Activated naive CD8-positive, alpha-beta T cell treated with anti-CD3 and anti-CD28 coated beads, Interleukin-2, amount 50 U/mL, for 24 hours (primary cell): ENCODE data around the gene LTBP3.

Source experiments
- ATAC-seq: fragments of 150-1000 bp; cut with Tn5 transposase; one replicate; pipeline ENCODE4 v1.10.0; 2021
- DNase-seq: peaks from one replicate; pipeline ENCODE4 v3.0.0; 2021
- H3K27ac Mint-ChIP-seq: one replicate; pipeline ENCODE4 v1.8.0; 2021; ENCODE audit warnings: mild to moderate bottlenecking, mixed read lengths
- H3K27me3 Mint-ChIP-seq: one replicate; pipeline ENCODE4 v1.8.0; 2021; ENCODE audit warnings: mixed read lengths
- H3K36me3 Mint-ChIP-seq: one replicate; pipeline ENCODE4 v1.8.0; 2021; ENCODE audit warnings: low read depth, mixed read lengths
- H3K4me1 Mint-ChIP-seq: one replicate; pipeline ENCODE4 v1.8.0; 2021; ENCODE audit warnings: mixed read lengths
- H3K4me3 Mint-ChIP-seq: one replicate; pipeline ENCODE4 v1.8.0; 2021; ENCODE audit warnings: mild to moderate bottlenecking, moderate library complexity, mixed read lengths
- H3K9me3 Mint-ChIP-seq: one replicate; pipeline ENCODE4 v1.8.0; 2021; ENCODE audit warnings: mixed read lengths

Gene LTBP3

DNA sequence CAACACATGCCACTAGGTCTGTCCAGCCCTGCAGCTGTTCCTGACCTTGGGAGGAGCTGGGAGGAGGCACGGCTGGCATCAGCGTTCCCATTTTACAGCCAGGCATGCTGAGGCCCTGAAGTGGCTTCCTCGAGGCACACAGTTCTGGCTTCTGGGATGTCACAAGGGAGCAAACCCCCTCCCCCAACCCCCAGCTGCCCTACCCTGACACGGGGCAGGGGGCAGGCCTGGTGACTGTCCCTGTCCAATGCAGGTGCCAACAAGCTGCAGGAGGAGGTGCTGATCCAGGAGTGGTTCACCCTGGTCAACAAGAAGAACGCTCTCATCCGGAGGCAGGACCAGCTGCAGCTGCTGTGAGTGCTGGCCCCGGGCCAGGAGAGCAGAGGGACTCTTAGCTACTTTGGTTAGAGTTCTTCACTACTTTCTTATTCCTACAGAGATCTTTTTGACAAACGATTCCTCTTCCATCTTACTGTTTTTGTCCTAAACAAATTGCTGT lies 32.1 kb upstream of the LTBP3 start:
- peak overlapping the region; percentile 28 for H3K27ac Mint-ChIP-seq

DNA sequence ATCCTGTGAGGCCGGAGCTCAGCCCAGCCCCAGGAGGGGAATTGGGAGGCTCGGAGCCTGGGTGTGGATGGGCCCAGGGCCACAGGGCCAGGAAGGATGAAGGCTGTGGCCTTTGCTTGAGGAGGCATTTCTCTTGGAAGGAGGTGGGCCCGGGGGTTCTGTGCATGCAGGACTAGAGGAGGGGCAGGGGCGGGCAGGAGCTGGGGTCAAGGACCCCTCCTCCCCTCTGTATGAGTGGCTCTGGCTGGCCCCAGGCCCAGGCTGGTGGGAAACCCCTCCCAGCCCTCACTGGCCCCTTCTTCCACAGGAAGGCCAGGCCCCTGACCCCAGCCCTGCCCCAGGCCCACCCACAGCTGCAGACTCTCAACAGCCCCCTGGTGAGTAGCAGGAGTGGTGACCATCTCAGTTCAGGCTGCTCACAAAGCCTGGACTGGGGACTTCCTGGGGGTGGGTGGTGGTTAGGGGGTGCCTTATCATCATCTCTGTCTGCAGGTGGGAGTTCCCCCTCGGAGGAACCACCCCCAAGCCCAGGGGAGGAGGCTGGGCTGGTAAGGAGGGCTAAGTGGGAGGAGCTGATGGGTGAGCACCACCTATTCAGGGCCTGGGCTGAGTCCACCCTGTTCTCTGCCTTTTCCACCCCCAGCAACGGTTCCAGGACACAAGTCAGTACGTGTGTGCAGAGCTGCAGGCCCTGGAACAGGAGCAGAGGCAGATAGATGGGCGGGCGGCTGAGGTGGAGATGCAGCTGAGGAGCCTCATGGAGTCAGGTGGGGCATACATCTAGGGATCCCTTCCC lies 31.5 kb upstream of the LTBP3 start:
- Mint-ChIP-seq H3K4me3 (no peak overlapping the region), H3K36me3 (peaks cover 14% of the 10 kb centered on the region), H3K4me1 (peaks cover 40% of the 10 kb centered on the region), H3K9me3 (no peaks in the 10 kb centered on the region), H3K27me3 (no peaks in the 10 kb centered on the region), H3K27ac (peak overlapping the region; percentile 95)
- ATAC-seq (peak; percentile 55), DNase-seq (peak; percentile 72)

More for the DNA sequence above, 32.1 kb upstream of the LTBP3 start:
- no peaks in the 10 kb centered on the region for H3K9me3 Mint-ChIP-seq
- ATAC-seq (no peak), DNase-seq (no peak)
- no peaks in the 10 kb centered on the region for H3K27me3 Mint-ChIP-seq
- no peak overlapping the region for H3K4me3 Mint-ChIP-seq
- H3K4me1 Mint-ChIP-seq: peaks cover 42% of the 10 kb centered on the region
- H3K36me3 Mint-ChIP-seq: peaks cover 14% of the 10 kb centered on the region

DNA sequence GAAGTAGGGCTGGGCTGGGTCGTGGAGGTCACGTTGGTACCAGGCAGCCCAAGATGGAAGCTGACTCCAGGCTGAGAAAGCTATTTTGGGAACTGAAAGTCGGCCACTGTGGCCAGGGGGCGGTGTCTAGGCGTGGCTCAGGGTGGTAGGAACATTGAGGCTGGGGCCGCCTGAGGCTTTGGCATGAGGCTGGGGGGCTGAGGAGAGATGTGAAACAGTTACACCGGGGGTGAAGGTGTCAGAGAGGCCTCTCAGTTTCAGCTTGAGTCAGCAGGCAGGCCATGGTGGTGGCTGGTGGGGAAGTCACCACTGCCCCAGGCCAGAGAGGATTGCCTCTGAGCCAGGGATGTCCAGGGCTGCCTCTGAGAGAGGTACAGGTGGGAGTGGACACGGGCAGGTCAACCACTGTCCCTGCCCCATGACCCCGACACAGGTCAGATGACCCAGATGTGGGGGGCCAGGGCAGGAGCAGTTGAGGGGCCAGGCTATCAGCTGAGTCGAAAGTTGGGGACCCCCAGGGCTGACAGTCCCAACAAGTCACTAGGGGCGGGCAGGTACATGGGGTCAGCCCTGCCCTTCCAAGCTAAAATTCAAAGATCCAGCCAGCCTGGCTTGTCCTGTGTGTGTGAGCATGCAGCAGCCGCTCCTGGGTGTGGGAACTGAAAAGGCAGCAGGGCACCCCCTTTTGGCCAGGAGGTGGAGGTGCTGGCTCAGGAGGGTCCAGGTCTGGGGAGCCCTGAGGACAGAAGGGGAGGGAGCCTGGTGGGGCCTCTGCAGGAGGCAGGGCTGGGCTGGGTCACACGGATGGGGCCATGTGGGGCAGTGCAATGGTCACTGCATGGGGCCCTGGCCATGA lies 30.3 kb upstream of the LTBP3 start:
- Mint-ChIP-seq H3K27ac (peak overlapping the region; percentile 95), H3K4me3 (peak overlapping the region; percentile 70), H3K27me3 (no peaks in the 10 kb centered on the region), H3K36me3 (peaks cover 21% of the 10 kb centered on the region), H3K9me3 (no peaks in the 10 kb centered on the region), H3K4me1 (peaks cover 41% of the 10 kb centered on the region)
- DNase-seq (peak; percentile 85), ATAC-seq (peak; percentile 88)

DNA sequence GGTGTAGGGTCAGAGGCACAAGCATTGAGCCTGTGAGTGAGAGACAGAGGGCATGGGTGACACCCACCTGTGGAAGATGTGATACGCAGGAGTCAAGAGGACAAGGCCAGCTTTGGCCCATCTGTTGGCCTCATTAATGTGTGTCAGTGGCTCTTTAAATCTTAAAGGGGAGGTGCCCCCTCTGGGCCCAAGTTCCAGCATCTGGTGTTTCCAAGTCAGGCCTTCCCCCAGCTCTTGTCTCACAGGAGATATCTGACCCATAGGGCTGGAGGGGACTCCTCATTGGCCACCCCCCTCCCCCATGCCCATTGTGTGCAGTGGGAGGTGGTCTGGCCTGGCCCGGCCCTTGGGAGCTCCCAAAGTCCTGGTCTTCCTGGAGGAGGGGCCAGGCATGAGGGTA lies 28.5 kb upstream of the LTBP3 start:
- no peak for DNase-seq
- Mint-ChIP-seq H3K4me1 (peaks cover 41% of the 10 kb centered on the region), H3K4me3 (no peak overlapping the region), H3K36me3 (peaks cover 22% of the 10 kb centered on the region), H3K27ac (peak overlapping the region; percentile 31), H3K9me3 (no peaks in the 10 kb centered on the region), H3K27me3 (no peaks in the 10 kb centered on the region)
- ATAC-seq: no peak

DNA sequence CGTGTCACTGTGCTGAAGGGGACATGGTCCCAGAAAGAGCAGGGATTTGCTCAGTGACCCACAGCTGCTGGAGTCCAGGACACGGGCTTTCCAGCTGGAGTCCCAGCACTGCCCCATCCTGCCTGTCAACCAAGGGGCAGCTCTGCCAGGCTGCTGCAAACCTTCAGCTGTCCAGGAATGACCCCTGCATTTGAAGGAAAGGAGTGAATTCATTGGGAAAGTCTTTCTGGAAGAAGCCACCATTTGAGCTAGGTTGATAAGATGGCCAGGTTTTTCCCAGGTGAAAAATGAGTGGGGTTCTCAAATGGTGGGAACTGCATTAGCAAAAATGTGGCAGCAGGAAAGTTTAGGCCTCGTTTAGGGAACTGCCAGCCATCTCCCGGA lies 28.1 kb upstream of the LTBP3 start:
- ATAC-seq (no peak), DNase-seq (no peak)
- Mint-ChIP-seq H3K9me3 (no peaks in the 10 kb centered on the region), H3K27ac (peak overlapping the region; percentile 31), H3K36me3 (peaks cover 24% of the 10 kb centered on the region), H3K27me3 (no peaks in the 10 kb centered on the region), H3K4me3 (no peak overlapping the region), H3K4me1 (peaks cover 41% of the 10 kb centered on the region)

DNA sequence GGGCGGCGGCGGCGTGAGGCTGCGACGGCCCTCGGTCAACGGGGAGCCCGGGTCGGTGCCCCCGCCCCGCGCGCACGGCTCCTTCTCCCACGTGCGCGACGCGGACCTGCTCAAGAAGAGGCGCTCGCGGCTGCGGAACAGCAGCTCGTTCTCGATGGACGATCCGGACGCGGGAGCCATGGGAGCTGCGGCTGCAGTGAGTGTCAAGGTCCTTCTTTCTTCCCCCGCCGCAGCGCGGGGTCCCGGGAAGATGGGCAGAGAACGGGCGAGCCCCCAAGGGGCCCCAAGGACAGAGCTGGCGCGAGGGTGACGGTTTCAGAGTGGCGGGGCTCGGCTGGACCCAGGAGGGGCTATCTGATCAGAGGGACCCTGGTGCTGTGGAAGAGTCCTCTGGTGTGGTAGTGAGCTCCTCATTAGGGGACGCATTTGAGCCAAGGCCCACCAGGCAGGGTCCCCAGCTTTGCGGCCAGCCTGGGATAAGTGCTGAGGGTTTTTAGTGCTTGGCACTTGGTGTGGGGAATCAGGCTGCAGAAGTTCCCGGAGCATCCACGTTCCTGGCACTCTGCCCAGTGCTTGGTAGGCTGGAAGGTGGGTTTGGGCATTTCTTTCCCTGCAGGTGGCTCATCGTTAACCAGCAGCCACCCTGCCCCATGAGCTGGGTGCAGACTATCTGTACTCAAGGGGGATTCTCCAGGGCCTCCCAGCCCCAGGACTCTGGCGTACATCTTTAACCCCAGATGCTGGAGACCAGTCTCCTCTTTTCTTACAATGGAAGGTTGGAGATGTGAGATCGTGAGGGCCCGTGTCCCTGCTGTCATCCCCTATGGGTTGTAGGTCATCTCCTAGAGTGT lies 27.5 kb upstream of the LTBP3 start:
- DNase-seq (no peak), ATAC-seq (no peak)
- H3K9me3 Mint-ChIP-seq: no peaks in the 10 kb centered on the region
- H3K27me3 Mint-ChIP-seq: no peaks in the 10 kb centered on the region
- peaks cover 41% of the 10 kb centered on the region for H3K4me1 Mint-ChIP-seq
- H3K4me3 Mint-ChIP-seq: no peak overlapping the region
- peaks cover 26% of the 10 kb centered on the region for H3K36me3 Mint-ChIP-seq
- no peak overlapping the region for H3K27ac Mint-ChIP-seq

DNA sequence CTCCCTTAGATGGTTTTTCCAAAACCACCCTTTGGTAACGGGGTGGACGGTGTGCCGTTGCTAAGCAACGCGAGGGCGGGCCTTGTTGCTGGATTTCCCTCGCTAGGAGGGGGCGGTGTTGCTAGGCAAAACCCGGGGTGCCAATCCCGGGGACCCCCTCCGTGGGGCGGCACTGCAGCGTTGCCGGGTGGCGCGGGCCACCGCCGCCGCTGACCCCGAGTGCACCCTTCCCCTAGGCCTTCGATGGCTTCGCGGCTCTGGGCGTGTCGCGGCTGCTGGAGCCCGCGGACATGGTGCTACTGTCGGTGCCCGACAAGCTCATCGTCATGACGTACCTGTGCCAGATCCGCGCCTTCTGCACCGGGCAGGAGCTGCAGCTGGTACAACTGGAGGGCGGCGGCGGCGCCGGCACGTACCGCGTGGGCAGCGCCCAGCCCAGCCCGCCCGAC lies 26.6 kb upstream of the LTBP3 start:
- H3K4me3 Mint-ChIP-seq: no peak overlapping the region
- no peak overlapping the region for H3K27ac Mint-ChIP-seq
- peaks cover 28% of the 10 kb centered on the region for H3K36me3 Mint-ChIP-seq
- peaks cover 39% of the 10 kb centered on the region for H3K4me1 Mint-ChIP-seq
- no peaks in the 10 kb centered on the region for H3K9me3 Mint-ChIP-seq
- DNase-seq: no peak
- H3K27me3 Mint-ChIP-seq: no peaks in the 10 kb centered on the region
- no peak for ATAC-seq

DNA sequence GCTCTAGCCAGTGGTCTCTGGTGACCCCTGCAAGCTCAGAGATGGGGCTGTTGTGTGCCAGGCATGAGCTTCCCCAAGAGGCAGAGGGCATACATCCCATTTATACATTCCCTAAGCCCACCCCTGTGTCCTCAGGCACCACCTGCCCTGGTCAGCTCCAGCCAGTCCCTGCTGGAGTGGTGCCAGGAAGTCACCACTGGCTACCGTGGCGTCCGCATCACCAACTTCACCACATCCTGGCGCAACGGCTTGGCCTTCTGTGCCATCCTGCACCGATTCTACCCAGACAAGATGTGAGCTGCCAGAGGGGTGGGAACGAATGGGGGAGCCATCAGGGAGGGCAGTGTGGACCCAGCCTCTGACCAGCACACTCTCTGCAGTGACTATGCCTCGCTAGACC lies 25.9 kb upstream of the LTBP3 start:
- peaks cover 33% of the 10 kb centered on the region for H3K4me1 Mint-ChIP-seq
- H3K4me3 Mint-ChIP-seq: no peak overlapping the region
- H3K27me3 Mint-ChIP-seq: no peaks in the 10 kb centered on the region
- ATAC-seq (no peak), DNase-seq (no peak)
- H3K27ac Mint-ChIP-seq: no peak overlapping the region
- H3K9me3 Mint-ChIP-seq: no peaks in the 10 kb centered on the region
- peaks cover 29% of the 10 kb centered on the region for H3K36me3 Mint-ChIP-seq

DNA sequence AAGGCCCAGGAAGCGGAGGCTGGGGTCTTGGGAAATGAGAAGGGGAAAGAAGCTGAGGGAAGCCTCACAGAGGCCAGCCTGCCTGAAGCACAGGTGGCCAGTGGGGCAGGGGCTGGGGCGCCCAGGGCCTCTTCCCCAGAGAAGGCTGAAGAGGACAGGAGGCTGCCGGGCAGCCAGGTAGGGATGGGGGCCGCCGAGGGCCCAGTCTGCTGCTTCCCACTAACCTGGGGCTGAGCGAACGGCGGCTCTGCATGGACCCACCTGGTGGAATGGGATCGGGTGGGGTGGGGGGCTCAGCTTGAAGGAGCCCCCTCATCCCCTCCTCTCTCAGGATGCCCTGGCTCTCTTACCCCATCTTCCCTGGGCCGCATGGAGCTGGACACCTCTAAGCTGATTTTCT lies 25.4 kb upstream of the LTBP3 start:
- no peak overlapping the region for H3K4me3 Mint-ChIP-seq
- H3K27me3 Mint-ChIP-seq: no peaks in the 10 kb centered on the region
- no peaks in the 10 kb centered on the region for H3K9me3 Mint-ChIP-seq
- DNase-seq (no peak), ATAC-seq (no peak)
- H3K36me3 Mint-ChIP-seq: peaks cover 29% of the 10 kb centered on the region
- H3K4me1 Mint-ChIP-seq: peaks cover 29% of the 10 kb centered on the region
- H3K27ac Mint-ChIP-seq: no peak overlapping the region

DNA sequence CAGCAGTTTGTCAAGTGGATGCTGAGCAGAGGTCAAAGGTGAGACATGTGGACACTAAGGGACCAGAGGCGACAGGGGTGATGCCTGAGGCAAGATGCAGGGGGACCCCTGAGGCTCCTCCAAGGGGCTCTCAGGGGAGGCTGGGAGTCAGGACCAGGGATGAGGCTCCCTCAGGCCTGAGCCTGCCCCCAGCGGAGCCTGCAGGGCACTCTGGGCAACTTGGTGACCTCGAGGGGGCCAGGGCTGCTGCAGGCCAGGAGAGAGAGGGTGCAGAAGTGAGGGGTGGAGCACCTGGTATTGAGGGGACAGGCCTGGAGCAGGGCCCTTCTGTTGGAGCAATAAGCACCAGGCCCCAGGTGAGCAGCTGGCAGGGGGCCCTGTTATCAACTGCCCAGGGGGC lies 23.8 kb upstream of the LTBP3 start:
- H3K4me1 Mint-ChIP-seq: peaks cover 24% of the 10 kb centered on the region
- no peaks in the 10 kb centered on the region for H3K9me3 Mint-ChIP-seq
- no peaks in the 10 kb centered on the region for H3K27me3 Mint-ChIP-seq
- H3K36me3 Mint-ChIP-seq: peaks cover 29% of the 10 kb centered on the region
- ATAC-seq (no peak), DNase-seq (no peak)
- H3K4me3 Mint-ChIP-seq: no peak overlapping the region
- no peak overlapping the region for H3K27ac Mint-ChIP-seq

DNA sequence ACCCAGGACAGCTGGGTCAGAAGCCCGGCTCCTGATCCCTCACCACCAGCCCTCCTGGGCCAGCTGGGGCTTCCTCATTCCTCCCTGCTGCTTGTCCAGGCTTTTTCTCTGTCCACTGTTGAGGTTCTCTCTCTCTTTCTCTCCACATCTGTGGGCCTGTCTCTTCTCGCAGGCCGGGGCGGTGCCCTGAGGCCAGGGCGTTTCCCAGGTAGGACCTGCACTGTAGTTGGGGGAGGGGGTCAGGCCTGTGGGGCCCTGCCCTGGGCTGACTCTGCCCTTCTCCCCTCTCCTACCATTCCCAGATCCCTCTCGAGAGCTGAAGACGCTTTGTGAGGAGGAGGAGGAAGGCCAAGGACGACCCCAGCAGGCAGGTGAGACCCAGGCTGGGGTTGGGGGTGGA lies 22.6 kb upstream of the LTBP3 start:
- no peak overlapping the region for H3K4me3 Mint-ChIP-seq
- no peak for ATAC-seq
- H3K9me3 Mint-ChIP-seq: no peaks in the 10 kb centered on the region
- H3K27ac Mint-ChIP-seq: no peak overlapping the region
- peaks cover 23% of the 10 kb centered on the region for H3K36me3 Mint-ChIP-seq
- peaks cover 19% of the 10 kb centered on the region for H3K4me1 Mint-ChIP-seq
- no peak for DNase-seq
- H3K27me3 Mint-ChIP-seq: no peaks in the 10 kb centered on the region

DNA sequence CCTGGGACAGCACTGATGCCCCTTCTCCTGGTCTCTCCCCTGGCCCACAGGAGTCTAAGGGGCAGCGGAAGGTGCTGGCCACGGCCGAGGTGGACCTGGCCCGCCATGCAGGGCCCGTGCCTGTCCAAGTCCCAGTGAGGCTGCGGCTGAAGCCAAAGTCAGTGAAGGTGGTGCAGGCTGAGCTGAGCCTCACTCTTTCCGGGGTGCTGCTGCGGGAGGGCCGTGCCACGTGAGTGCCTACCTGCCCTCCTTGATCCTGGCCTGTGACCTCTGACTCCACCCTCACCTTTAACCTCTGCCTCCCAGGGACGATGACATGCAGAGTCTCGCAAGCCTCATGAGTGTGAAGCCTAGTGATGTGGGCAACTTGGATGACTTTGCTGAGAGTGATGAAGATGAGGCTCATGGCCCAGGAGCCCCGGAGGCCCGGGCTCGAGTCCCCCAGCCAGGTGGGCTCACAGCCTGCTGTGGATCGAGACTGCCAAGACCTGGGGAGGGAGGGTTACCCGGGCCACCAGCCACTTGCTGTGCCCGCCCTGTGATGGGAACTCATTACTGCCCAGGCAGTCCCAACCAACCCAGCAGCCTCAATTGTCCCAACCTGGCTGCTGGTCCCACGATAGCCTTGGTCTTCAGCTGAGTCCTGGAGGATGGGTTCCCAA lies 22.0 kb upstream of the LTBP3 start:
- peaks cover 23% of the 10 kb centered on the region for H3K36me3 Mint-ChIP-seq
- peak overlapping the region; percentile 14 for H3K27ac Mint-ChIP-seq

DNA sequence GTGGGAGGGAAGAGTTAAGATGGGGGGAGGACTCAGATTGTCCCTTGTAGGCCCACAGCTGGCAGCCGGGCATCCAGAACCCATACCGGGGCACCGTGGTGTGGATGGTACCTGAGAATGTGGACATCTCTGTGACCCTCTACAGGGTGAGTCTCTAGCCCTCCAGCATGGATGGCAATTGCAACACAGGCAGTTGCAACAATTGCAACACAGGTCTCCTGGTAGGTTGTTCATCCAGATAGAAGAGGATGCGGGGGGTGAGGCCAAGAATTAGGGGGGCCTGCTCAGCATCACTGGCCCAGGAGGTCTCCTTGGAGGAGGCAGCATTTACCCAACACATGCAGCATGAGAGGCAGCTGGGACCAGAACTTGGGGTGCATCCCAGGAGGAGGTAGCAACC lies 21.1 kb upstream of the LTBP3 start:
- Mint-ChIP-seq H3K36me3 (peaks cover 19% of the 10 kb centered on the region), H3K9me3 (no peaks in the 10 kb centered on the region), H3K4me3 (no peak overlapping the region), H3K4me1 (peaks cover 30% of the 10 kb centered on the region), H3K27ac (no peak overlapping the region), H3K27me3 (no peaks in the 10 kb centered on the region)
- DNase-seq (no peak), ATAC-seq (no peak)

More for the DNA sequence above, 22.0 kb upstream of the LTBP3 start:
- ATAC-seq: no peak
- no peaks in the 10 kb centered on the region for H3K27me3 Mint-ChIP-seq
- no peaks in the 10 kb centered on the region for H3K9me3 Mint-ChIP-seq
- H3K4me3 Mint-ChIP-seq: no peak overlapping the region
- peaks cover 24% of the 10 kb centered on the region for H3K4me1 Mint-ChIP-seq
- no peak for DNase-seq

DNA sequence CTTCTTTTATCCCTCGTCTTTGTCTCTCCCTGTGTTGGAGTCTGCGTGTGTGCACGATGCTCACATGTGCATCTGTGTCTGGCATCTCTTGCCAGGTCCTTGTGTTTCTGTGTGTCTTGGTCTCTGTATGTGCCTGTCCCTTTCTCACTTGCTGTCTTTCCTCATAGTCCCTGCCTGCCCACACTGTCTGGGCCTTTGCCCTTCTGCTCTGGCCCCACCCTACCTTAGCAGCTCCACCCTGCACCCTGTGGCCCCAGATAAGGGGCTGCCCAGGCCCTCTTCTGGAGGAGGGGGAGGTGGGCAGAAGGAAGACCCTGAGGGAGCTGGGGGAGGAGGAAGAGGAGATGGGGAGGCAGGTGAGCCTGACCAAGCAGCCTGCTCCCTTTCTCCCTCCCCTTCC lies 20.5 kb upstream of the LTBP3 start:
- no peak for ATAC-seq
- H3K36me3 Mint-ChIP-seq: peaks cover 19% of the 10 kb centered on the region
- H3K4me3 Mint-ChIP-seq: peak overlapping the region; percentile 53
- no peaks in the 10 kb centered on the region for H3K27me3 Mint-ChIP-seq
- no peak for DNase-seq
- peaks cover 33% of the 10 kb centered on the region for H3K4me1 Mint-ChIP-seq
- H3K9me3 Mint-ChIP-seq: no peaks in the 10 kb centered on the region
- peak overlapping the region; percentile 7 for H3K27ac Mint-ChIP-seq
